HCT116 (cell line): Measurements from ENCODE around the gene SSRP1.

Experiments used
- CEBPB ChIP-seq: IDR thresholded peaks from 2 replicates; pipeline ENCODE4 v1.6.1; 2012; ENCODE audit warnings: low read depth
- EGR1 ChIP-seq: IDR thresholded peaks from 2 replicates; pipeline ENCODE4 v1.6.1; 2012; ENCODE audit warnings: low read depth
- EZH2phosphoT487 ChIP-seq: fragments of 200-600 bp; IDR thresholded peaks from 2 replicates; pipeline ENCODE4 v1.6.1; 2018; ENCODE audit warnings: antibody characterized with exemption, borderline replicate concordance
- FOSL1 ChIP-seq: IDR thresholded peaks from 2 replicates; pipeline ENCODE4 v1.6.1; 2012; ENCODE audit warnings: low read depth
- JUND ChIP-seq: IDR thresholded peaks from 2 replicates; pipeline ENCODE4 v1.6.1; 2012
- POLR2A ChIP-seq: IDR thresholded peaks from 2 replicates; pipeline ENCODE4 v1.7.0; 2011; ENCODE audit warnings: borderline replicate concordance; ENCODE audit not compliant: insufficient read depth, insufficient read length; ENCODE audit errors: extremely low read depth
- RAD21 ChIP-seq: IDR thresholded peaks from 2 replicates; pipeline ENCODE4 v1.6.1; 2012; ENCODE audit warnings: low read depth, mild to moderate bottlenecking
- SP1 ChIP-seq: IDR thresholded peaks from 2 replicates; pipeline ENCODE4 v1.6.1; 2012; ENCODE audit warnings: low read depth
- ZNF274 ChIP-seq: fragments of 200-500 bp; sonication (Bioruptor generic); IDR thresholded peaks from 2 replicates; pipeline ENCODE4 v1.6.1; 2014; ENCODE audit warnings: mild to moderate bottlenecking, low read depth, low read length, inconsistent platforms
- TF ChIP-seq, protein P1 (sequence below), 3 experiments: fragments of 200-600 bp in 1 of 3; sonication (generic) in 1 of 3; IDR thresholded peaks in 2 of 3; conservative IDR thresholded peaks in 1 of 3; 2 replicates each; pipeline ENCODE4 v1.5.1; 2012 to 2017; ENCODE audit warnings: low read depth in 2 of 3, low read length in 2 of 3, antibody characterized with exemption in 1 of 3, borderline replicate concordance in 1 of 3, control low read depth in 1 of 3, mild to moderate bottlenecking in 1 of 3, mixed read lengths in 1 of 3, mixed run types in 1 of 3, moderate library complexity in 1 of 3; ENCODE audit not compliant: insufficient read depth in 1 of 3
- TF ChIP-seq, protein P2 (sequence below): IDR thresholded peaks from 2 replicates; pipeline ENCODE4 v1.6.1; 2012
- TF ChIP-seq, protein P3 (sequence below): IDR thresholded peaks from 2 replicates; pipeline ENCODE4 v1.6.1; 2012; ENCODE audit warnings: low read depth

DNA sequence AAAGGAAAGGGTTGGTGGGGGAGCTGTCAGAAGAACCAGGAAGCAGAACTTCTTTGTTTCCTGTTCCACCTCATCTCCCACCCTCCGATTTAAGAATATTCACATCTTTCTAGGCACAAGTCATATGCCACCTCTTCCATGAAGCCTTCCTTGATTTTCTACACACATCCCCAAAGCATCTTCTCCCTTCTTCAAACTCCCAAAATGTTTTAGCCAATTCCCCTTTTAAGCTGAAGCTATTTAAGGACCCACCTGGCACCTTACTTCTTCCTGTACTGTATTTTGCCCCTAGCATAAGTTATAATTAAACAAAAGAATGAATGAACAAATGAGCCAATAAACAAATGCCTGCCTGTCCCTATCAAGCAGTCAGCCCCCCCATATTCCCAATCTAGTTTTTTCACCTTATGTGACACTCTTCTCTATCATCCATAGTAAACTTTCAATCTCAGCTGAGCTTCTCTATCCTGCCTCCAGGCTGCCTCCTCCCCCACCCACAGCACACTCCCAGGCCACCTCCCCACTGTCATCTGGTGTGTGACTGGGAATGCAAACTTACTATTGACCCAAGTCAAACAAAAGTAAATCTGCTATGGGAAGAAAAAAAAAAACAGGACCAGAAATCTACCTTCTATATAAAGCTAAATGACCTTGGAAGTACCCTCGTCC, 14.8 kb downstream of the SSRP1 start:
- TF ChIP-seq CEBPB (no peak), RAD21 (no peak), FOSL1 (no peak), POLR2A (no peak), EZH2phosphoT487 (no peak), EGR1 (no peak), SP1 (no peak), JUND (no peak), ZNF274 (no peak)
- TF ChIP-seq, protein P1, sequence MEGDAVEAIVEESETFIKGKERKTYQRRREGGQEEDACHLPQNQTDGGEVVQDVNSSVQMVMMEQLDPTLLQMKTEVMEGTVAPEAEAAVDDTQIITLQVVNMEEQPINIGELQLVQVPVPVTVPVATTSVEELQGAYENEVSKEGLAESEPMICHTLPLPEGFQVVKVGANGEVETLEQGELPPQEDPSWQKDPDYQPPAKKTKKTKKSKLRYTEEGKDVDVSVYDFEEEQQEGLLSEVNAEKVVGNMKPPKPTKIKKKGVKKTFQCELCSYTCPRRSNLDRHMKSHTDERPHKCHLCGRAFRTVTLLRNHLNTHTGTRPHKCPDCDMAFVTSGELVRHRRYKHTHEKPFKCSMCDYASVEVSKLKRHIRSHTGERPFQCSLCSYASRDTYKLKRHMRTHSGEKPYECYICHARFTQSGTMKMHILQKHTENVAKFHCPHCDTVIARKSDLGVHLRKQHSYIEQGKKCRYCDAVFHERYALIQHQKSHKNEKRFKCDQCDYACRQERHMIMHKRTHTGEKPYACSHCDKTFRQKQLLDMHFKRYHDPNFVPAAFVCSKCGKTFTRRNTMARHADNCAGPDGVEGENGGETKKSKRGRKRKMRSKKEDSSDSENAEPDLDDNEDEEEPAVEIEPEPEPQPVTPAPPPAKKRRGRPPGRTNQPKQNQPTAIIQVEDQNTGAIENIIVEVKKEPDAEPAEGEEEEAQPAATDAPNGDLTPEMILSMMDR (IDR thresholded peaks at IDR 0.05 in 2 of 3, conservative IDR thresholded peaks at IDR 0.05 in 1 of 3; ENCODE audit: borderline replicate concordance in 1 of 3, insufficient read depth in 1 of 3, low read depth in 2 of 3, low read length in 2 of 3): no peak
- TF ChIP-seq, protein P2, sequence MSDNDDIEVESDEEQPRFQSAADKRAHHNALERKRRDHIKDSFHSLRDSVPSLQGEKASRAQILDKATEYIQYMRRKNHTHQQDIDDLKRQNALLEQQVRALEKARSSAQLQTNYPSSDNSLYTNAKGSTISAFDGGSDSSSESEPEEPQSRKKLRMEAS: no peak
- TF ChIP-seq, protein P3, sequence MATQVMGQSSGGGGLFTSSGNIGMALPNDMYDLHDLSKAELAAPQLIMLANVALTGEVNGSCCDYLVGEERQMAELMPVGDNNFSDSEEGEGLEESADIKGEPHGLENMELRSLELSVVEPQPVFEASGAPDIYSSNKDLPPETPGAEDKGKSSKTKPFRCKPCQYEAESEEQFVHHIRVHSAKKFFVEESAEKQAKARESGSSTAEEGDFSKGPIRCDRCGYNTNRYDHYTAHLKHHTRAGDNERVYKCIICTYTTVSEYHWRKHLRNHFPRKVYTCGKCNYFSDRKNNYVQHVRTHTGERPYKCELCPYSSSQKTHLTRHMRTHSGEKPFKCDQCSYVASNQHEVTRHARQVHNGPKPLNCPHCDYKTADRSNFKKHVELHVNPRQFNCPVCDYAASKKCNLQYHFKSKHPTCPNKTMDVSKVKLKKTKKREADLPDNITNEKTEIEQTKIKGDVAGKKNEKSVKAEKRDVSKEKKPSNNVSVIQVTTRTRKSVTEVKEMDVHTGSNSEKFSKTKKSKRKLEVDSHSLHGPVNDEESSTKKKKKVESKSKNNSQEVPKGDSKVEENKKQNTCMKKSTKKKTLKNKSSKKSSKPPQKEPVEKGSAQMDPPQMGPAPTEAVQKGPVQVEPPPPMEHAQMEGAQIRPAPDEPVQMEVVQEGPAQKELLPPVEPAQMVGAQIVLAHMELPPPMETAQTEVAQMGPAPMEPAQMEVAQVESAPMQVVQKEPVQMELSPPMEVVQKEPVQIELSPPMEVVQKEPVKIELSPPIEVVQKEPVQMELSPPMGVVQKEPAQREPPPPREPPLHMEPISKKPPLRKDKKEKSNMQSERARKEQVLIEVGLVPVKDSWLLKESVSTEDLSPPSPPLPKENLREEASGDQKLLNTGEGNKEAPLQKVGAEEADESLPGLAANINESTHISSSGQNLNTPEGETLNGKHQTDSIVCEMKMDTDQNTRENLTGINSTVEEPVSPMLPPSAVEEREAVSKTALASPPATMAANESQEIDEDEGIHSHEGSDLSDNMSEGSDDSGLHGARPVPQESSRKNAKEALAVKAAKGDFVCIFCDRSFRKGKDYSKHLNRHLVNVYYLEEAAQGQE: no peak
